Thyroid gland (tissue), 4 donors: Measurements from ENCODE around the gene IKZF4. TPM values are rescaled to one million over a fixed set of nuclear protein-coding genes. Genes with fewer than 3 reads are reported as not detected.

Experiments used
- DNase-seq, 2 donors: peaks; one replicate each; pipeline ENCODE4 v3.0.0-alpha.2; 2019
- H3K27ac ChIP-seq, 3 donors: fragments of 200-600 bp; sonication (generic); 1 replicate in 2 of 3; 2 replicates in 1 of 3; pipeline ENCODE4 v1.5.1; 2016 to 2019; ENCODE audit warnings: mild to moderate bottlenecking in 1 of 3, moderate library complexity in 1 of 3
- H3K27me3 ChIP-seq: fragments of 200-600 bp; sonication (generic); one replicate; pipeline ENCODE4 v1.5.1; 2019
- H3K36me3 ChIP-seq, 2 donors: fragments of 200-600 bp; sonication (generic); one replicate each; pipeline ENCODE4 v1.5.1; 2016 to 2019
- H3K4me1 ChIP-seq, 2 donors: fragments of 200-600 bp; sonication (generic); one replicate each; pipeline ENCODE4 v1.5.1; 2017 to 2019
- H3K4me3 ChIP-seq, 3 donors: fragments of 200-600 bp; sonication (generic); replicated peaks in 1 of 3; 1 replicate in 2 of 3; 2 replicates in 1 of 3; pipeline ENCODE4 v1.5.1; 2016; ENCODE audit warnings: mild to moderate bottlenecking in 1 of 3
- H3K9me3 ChIP-seq: fragments of 200-600 bp; sonication (generic); one replicate; pipeline ENCODE4 v1.5.1; 2017
- CTCF ChIP-seq, 6 experiments: fragments of 200-600 bp in 3 of 6; fragments of 450-650 bp in 3 of 6; sonication (generic) in 3 of 6; IDR thresholded peaks; one replicate each; pipeline ENCODE4 v1.5.1; 2016 to 2019; ENCODE audit warnings: antibody characterized with exemption in 6 of 6, mild to moderate bottlenecking in 2 of 6, inconsistent platforms in 1 of 6, moderate library complexity in 1 of 6
- POLR2A ChIP-seq, 2 donors: fragments of 450-650 bp; IDR thresholded peaks; one replicate each; pipeline ENCODE4 v1.6.1; 2017; ENCODE audit warnings: antibody characterized with exemption in 2 of 2, mild to moderate bottlenecking in 2 of 2, moderate library complexity in 1 of 2
- WGBS, 2 donors: methylation state at CpG; one replicate each; pipeline ENCODE4 v1.1.5; 2017; 5-methylcytosine and 5-hydroxymethylcytosine counted together
- intact Hi-C: fragments of 100-400 bp; cut with DNase I; formaldehyde crosslinking; loops from one replicate; pipeline ENCODE4 v1.15.1; 2023
- total RNA-seq, 4 donors: library from RNA; depleted of rRNA; stranded (reverse); fragments of >200 nt; gene quantifications; one replicate each; pipeline ENCODE4 v1.2.3, GENCODE V29; 2016

The IKZF4 gene
- total RNA-seq, 4 donors from 2014 or later = 4.2 to 10.9 (median 9.4) TPM

GRCh38 chr12:56004211-56004610 lies 16.6 kb upstream of the IKZF4 start:
- H3K36me3 ChIP-seq = peaks cover 6 to 11% of the 10 kb centered on the region in 2 donors
- intact Hi-C loops = loop anchor here (5.0 kb wide), 1 partner anchor 33 kb away; no protein-coding TSS in a partner anchor
- TF ChIP-seq CTCF (IDR thresholded peaks at IDR 0.05) = no peak
- TF ChIP-seq POLR2A (IDR thresholded peaks at IDR 0.05) = no peak
- no peak overlapping the region for H3K27ac ChIP-seq
- DNase-seq = no peak
- peaks cover 4 to 9% of the 10 kb centered on the region in 2 donors for H3K4me1 ChIP-seq
- WGBS, 2 donors = 92 to 96% methylated on average over 9 of the region's 10 CpGs
- H3K4me3 ChIP-seq = no peak overlapping the region
- no peaks in the 10 kb centered on the region for H3K27me3 ChIP-seq
- H3K9me3 ChIP-seq = no peaks in the 10 kb centered on the region

- Histone ChIP-seq H3K4me3 (peak overlapping the region; percentile 24 to 91 (median 65)), H3K27me3 (no peaks in the 10 kb centered on the region), H3K9me3 (no peaks in the 10 kb centered on the region), H3K36me3 (peaks cover 6 to 7% of the 10 kb centered on the region in 2 donors), H3K27ac (peak overlapping the region; percentile 96 to 98 (median 98)), H3K4me1 (peaks cover 4 to 9% of the 10 kb centered on the region in 2 donors)
- no peak for TF ChIP-seq POLR2A (IDR thresholded peaks at IDR 0.05)
- no peak for TF ChIP-seq CTCF (IDR thresholded peaks at IDR 0.05)
- WGBS, 2 donors = 2 to 3% methylated on average over 22 to 28 of the region's 44 CpGs
- peak; percentile 73 to 75 for DNase-seq
- intact Hi-C loops = no loop called here
Observed at GRCh38 chr12:56007564-56008559, 13.0 kb upstream of the IKZF4 start.

- DNase-seq = no peak
- Histone ChIP-seq H3K9me3 (no peaks in the 10 kb centered on the region), H3K27me3 (no peaks in the 10 kb centered on the region), H3K4me3 (no peak overlapping the region), H3K4me1 (peaks cover 27 to 28% of the 10 kb centered on the region in 2 donors), H3K27ac (no peak overlapping the region), H3K36me3 (no peaks in the 10 kb centered on the region)
- intact Hi-C loops = no loop called here
- TF ChIP-seq CTCF (IDR thresholded peaks at IDR 0.05) = no peak
- TF ChIP-seq POLR2A (IDR thresholded peaks at IDR 0.05) = no peak
- WGBS, 2 donors = 72 to 78% methylated on average over 2 of the region's 2 CpGs
Observed at GRCh38 chr12:56010111-56010570, 10.7 kb upstream of the IKZF4 start.

GRCh38 chr12:56011509-56012090 lies 9.2 kb upstream of the IKZF4 start:
- H3K36me3 ChIP-seq = no peaks in the 10 kb centered on the region
- TF ChIP-seq CTCF (IDR thresholded peaks at IDR 0.05) (no peak), POLR2A (IDR thresholded peaks at IDR 0.05) (no peak)
- no peak overlapping the region for H3K4me3 ChIP-seq
- H3K27me3 ChIP-seq = no peaks in the 10 kb centered on the region
- peaks cover 27 to 30% of the 10 kb centered on the region in 2 donors for H3K4me1 ChIP-seq
- DNase-seq = no peak
- intact Hi-C loops = no loop called here
- no peak overlapping the region for H3K27ac ChIP-seq
- H3K9me3 ChIP-seq = no peaks in the 10 kb centered on the region
- WGBS, 2 donors = 89 to 90% methylated on average over 2 of the region's 2 CpGs
